B cell (primary cell): Measurements from ENCODE around the gene ANO2. TPM values are rescaled to one million over a fixed set of nuclear protein-coding genes. Genes with fewer than 3 reads are reported as not detected.

Source experiments
- ATAC-seq: fragments of 200-7000 bp; cut with Tn5 transposase; one replicate; pipeline ENCODE4 v1.10.0; 2021; ENCODE audit warnings: low read depth, mild to moderate bottlenecking, moderate number of reproducible peaks, moderate library complexity
- CTCF ChIA-PET: fragments of 350-600 bp; sonication (Branson Sonifier 250); formaldehyde crosslinking; loops from one replicate; lab custom pipeline; 2021; ENCODE audit warnings: antibody characterized with exemption, inconsistent platforms; lab: Charles Lee
- POLR2A ChIA-PET: fragments of 350-600 bp; sonication (Branson Sonifier 250); formaldehyde crosslinking; loops from one replicate; lab custom pipeline; 2021; ENCODE audit warnings: antibody characterized with exemption; lab: Charles Lee
- DNase-seq: peaks from one replicate; pipeline ENCODE4 v3.0.0; 2013
- H2AFZ ChIP-seq: 2 replicates; pipeline ENCODE4 v1.6.1; 2012; ENCODE audit warnings: mild to moderate bottlenecking, low read depth, low read length; ENCODE audit not compliant: insufficient read depth, poor library complexity, severe bottlenecking
- H3K27ac ChIP-seq, 2 donors: 1 replicate in 1 of 2; 2 replicates in 1 of 2; pipeline ENCODE4 v1.5.1; 2012 to 2013; ENCODE audit warnings: low read length in 2 of 2, mild to moderate bottlenecking in 2 of 2, moderate library complexity in 1 of 2
- H3K27me3 ChIP-seq, 4 experiments: fragments of 200-600 bp in 1 of 4; sonication (generic) in 1 of 4; replicated peaks in 1 of 4; 1 replicate in 2 of 4; 2 replicates in 2 of 4; pipeline versions ENCODE4 v1.6.1 to v1.7.0; 2013 to 2016; ENCODE audit warnings: low read length in 3 of 4, mild to moderate bottlenecking in 2 of 4, mixed read lengths in 1 of 4, moderate library complexity in 1 of 4; ENCODE audit not compliant: insufficient read depth in 4 of 4, control insufficient read depth in 3 of 4; ENCODE audit errors: control extremely low read depth in 1 of 4
- H3K36me3 ChIP-seq, 2 experiments: replicated peaks in 1 of 2; 1 replicate in 1 of 2; 2 replicates in 1 of 2; pipeline versions ENCODE4 v1.6.1 to v1.7.1; 2013; ENCODE audit warnings: low read length in 1 of 2; ENCODE audit not compliant: insufficient read depth in 2 of 2, control insufficient read depth in 1 of 2; ENCODE audit errors: control extremely low read depth in 1 of 2, extremely low read depth in 1 of 2
- H3K4me1 ChIP-seq, 2 donors: fragments of 200-600 bp in 1 of 2; sonication (generic) in 1 of 2; 1 replicate in 1 of 2; 2 replicates in 1 of 2; pipeline versions ENCODE4 v1.5.1 to v1.6.1; 2013 to 2017; ENCODE audit warnings: low read length in 2 of 2; ENCODE audit not compliant: control insufficient read depth in 2 of 2, insufficient read depth in 2 of 2
- H3K4me2 ChIP-seq: replicated peaks from 2 replicates; pipeline ENCODE3; 2012; ENCODE audit warnings: mild to moderate bottlenecking, low read depth, low read length; ENCODE audit not compliant: poor library complexity, severe bottlenecking
- H3K4me3 ChIP-seq, 5 experiments: fragments of 200-600 bp in 1 of 5; sonication (generic) in 1 of 5; 1 replicate in 3 of 5; 2 replicates in 2 of 5; pipeline versions ENCODE4 v1.5.1 to v1.7.0; 2011 to 2016; ENCODE audit warnings: low read length in 4 of 5, mild to moderate bottlenecking in 4 of 5, low read depth in 2 of 5, control low read depth in 1 of 5, moderate library complexity in 1 of 5; ENCODE audit not compliant: insufficient read depth in 1 of 5; ENCODE audit errors: control extremely low read depth in 1 of 5, extremely low read depth in 1 of 5
- H3K79me2 ChIP-seq: fragments of 200-600 bp; sonication (generic); one replicate; pipeline ENCODE4 v1.6.0; 2016; ENCODE audit warnings: low read length; ENCODE audit not compliant: control insufficient read depth, insufficient read depth
- H3K9ac ChIP-seq: fragments of 200-600 bp; sonication (generic); 2 replicates; pipeline ENCODE4 v1.6.1; 2017; ENCODE audit warnings: mild to moderate bottlenecking, low read length, moderate library complexity
- H3K9me3 ChIP-seq, 3 donors: one replicate each; pipeline versions ENCODE4 v1.6.1 to v1.7.1; 2013; ENCODE audit warnings: low read length in 2 of 3; ENCODE audit not compliant: control insufficient read depth in 2 of 3, insufficient read depth in 1 of 3; ENCODE audit errors: control extremely low read depth in 1 of 3
- H4K20me1 ChIP-seq: 2 replicates; pipeline ENCODE4 v1.6.0; 2012; ENCODE audit warnings: mild to moderate bottlenecking, low read length; ENCODE audit not compliant: insufficient read depth, control insufficient read depth, poor library complexity, severe bottlenecking
- H3K27ac Mint-ChIP-seq: one replicate; pipeline ENCODE4 v1.8.0; 2021; ENCODE audit warnings: mixed read lengths
- H3K27me3 Mint-ChIP-seq: one replicate; pipeline ENCODE4 v1.8.0; 2021; ENCODE audit warnings: mixed read lengths
- H3K4me1 Mint-ChIP-seq: one replicate; pipeline ENCODE4 v1.8.0; 2021; ENCODE audit warnings: mixed read lengths
- H3K4me3 Mint-ChIP-seq: one replicate; pipeline ENCODE4 v1.8.0; 2021; ENCODE audit warnings: mixed read lengths
- H3K9me3 Mint-ChIP-seq: one replicate; pipeline ENCODE4 v1.8.0; 2022; ENCODE audit warnings: mixed read lengths; ENCODE audit not compliant: insufficient read depth
- EZH2 ChIP-seq: IDR thresholded peaks from 2 replicates; pipeline ENCODE4 v1.6.1; 2012; ENCODE audit warnings: borderline replicate concordance, low read depth, mild to moderate bottlenecking, moderate library complexity, low read length; ENCODE audit not compliant: insufficient read depth, poor library complexity, severe bottlenecking
- WGBS: methylation state at CpG from one replicate; pipeline ENCODE4 v1.1.5; 2013; ENCODE audit warnings: missing lambda C conversion rate; ENCODE audit not compliant: insufficient coverage; 5-methylcytosine and 5-hydroxymethylcytosine counted together
- intact Hi-C: fragments of 100-400 bp; cut with micrococcal nuclease; formaldehyde crosslinking; loops from one replicate; pipeline ENCODE4 v1.10.0; 2022
- polyA plus RNA-seq: library from polyadenylated mRNA; depleted of rRNA; stranded (reverse); fragments of >200 nt; gene quantifications from 2 replicates; pipeline ENCODE4 v1.2.3, GENCODE V29; 2012
- total RNA-seq, 2 donors: library from RNA; stranded (reverse); fragments of 120-200 nt in 1 of 2; gene quantifications; 1 replicate in 1 of 2; 2 replicates in 1 of 2; pipeline versions ENCODE4 v1.2.3 to v1.2.4, GENCODE V29; 2013 to 2022
- TF ChIP-seq, protein P1 (sequence below): fragments of 200-600 bp; IDR thresholded peaks from one replicate; pipeline ENCODE4 v1.8.0; 2022; ENCODE audit warnings: antibody characterized with exemption, mild to moderate bottlenecking

The ANO2 gene
- total and polyA plus RNA-seq, 2 donors (not counting 1 experiment from before 2014, with no cell fraction given): not detected

- no peaks in the 10 kb centered on the region for H3K9me3 ChIP-seq
- no peak overlapping the region for H3K4me2 ChIP-seq
- no peak overlapping the region for H3K9ac ChIP-seq
- ChIA-PET CTCF (interaction anchor here (0.8 kb wide), 1 partner anchor 18 kb away, joined by 3 read pairs; no protein-coding TSS in a partner anchor), POLR2A (no interaction called here)
- ATAC-seq (no peak), DNase-seq (no peak)
- intact Hi-C loops: no loop called here
- no peaks in the 10 kb centered on the region for H3K79me2 ChIP-seq
- no peak overlapping the region for H3K4me3 ChIP-seq
- no peak for TF ChIP-seq EZH2
- TF ChIP-seq, protein P1, sequence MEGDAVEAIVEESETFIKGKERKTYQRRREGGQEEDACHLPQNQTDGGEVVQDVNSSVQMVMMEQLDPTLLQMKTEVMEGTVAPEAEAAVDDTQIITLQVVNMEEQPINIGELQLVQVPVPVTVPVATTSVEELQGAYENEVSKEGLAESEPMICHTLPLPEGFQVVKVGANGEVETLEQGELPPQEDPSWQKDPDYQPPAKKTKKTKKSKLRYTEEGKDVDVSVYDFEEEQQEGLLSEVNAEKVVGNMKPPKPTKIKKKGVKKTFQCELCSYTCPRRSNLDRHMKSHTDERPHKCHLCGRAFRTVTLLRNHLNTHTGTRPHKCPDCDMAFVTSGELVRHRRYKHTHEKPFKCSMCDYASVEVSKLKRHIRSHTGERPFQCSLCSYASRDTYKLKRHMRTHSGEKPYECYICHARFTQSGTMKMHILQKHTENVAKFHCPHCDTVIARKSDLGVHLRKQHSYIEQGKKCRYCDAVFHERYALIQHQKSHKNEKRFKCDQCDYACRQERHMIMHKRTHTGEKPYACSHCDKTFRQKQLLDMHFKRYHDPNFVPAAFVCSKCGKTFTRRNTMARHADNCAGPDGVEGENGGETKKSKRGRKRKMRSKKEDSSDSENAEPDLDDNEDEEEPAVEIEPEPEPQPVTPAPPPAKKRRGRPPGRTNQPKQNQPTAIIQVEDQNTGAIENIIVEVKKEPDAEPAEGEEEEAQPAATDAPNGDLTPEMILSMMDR: no peak
- no peaks in the 10 kb centered on the region for H3K4me1 ChIP-seq
- no peaks in the 10 kb centered on the region for H3K36me3 ChIP-seq
- peaks cover 19% of the 10 kb centered on the region for H3K27me3 Mint-ChIP-seq
- no peaks in the 10 kb centered on the region for H3K4me1 Mint-ChIP-seq
- no peaks in the 10 kb centered on the region for H3K9me3 Mint-ChIP-seq
- H4K20me1 ChIP-seq: no peaks in the 10 kb centered on the region
- H3K27ac ChIP-seq: no peak overlapping the region
- H3K27ac Mint-ChIP-seq: no peak overlapping the region
- peaks cover 0 to 13% (median 2%) of the 10 kb centered on the region in 4 experiments for H3K27me3 ChIP-seq
- WGBS: 80% methylated on average over 4 of the region's 5 CpGs
- H2AFZ ChIP-seq: no peak overlapping the region
- no peak overlapping the region for H3K4me3 Mint-ChIP-seq
Measured at GRCh38 chr12:5969974-5970690, 25.1 kb upstream of the ANO2 start.

- intact Hi-C loops: no loop called here
Measured at GRCh38 chr12:5969156-5969973, 24.3 kb upstream of the ANO2 start.

More at GRCh38 chr12:5969156-5969973, 24.3 kb upstream of the ANO2 start:
- Histone ChIP-seq H4K20me1 (no peaks in the 10 kb centered on the region), H3K27me3 (peaks cover 0 to 19% (median 2%) of the 10 kb centered on the region in 4 experiments), H3K27ac (no peak overlapping the region), H3K9ac (no peak overlapping the region), H3K4me2 (no peak overlapping the region), H3K9me3 (no peaks in the 10 kb centered on the region), H3K4me3 (no peak overlapping the region), H3K36me3 (no peaks in the 10 kb centered on the region), H3K4me1 (no peaks in the 10 kb centered on the region), H2AFZ (no peak overlapping the region), H3K79me2 (no peaks in the 10 kb centered on the region)
- CTCF ChIA-PET: interaction anchor here (1.7 kb wide), 1 partner anchor 19 kb away, joined by 3 read pairs; no protein-coding TSS in a partner anchor
- DNase-seq: no peak
- TF ChIP-seq, protein P1: no peak
- no peak for TF ChIP-seq EZH2
- Mint-ChIP-seq H3K4me1 (no peaks in the 10 kb centered on the region), H3K4me3 (no peak overlapping the region), H3K9me3 (no peaks in the 10 kb centered on the region), H3K27ac (no peak overlapping the region), H3K27me3 (peaks cover 21% of the 10 kb centered on the region)
- ATAC-seq: no peak
- WGBS: 81% methylated on average over 17 of the region's 17 CpGs
- POLR2A ChIA-PET: no interaction called here
